K562 (cell line): ENCODE measurements around the gene SLC25A1. TPM values are rescaled to one million over a fixed set of nuclear protein-coding genes. Genes with fewer than 3 reads are reported as not detected.

Experiments used
- AFF4 ChIP-seq: sonication (generic); formaldehyde crosslinking; IDR thresholded peaks from 2 replicates; pipeline ENCODE4 v1.8.0; 2023; ENCODE audit warnings: mild to moderate bottlenecking, missing genetic modification reagents
- ATF7 ChIP-seq: fragments of 450-650 bp; IDR thresholded peaks from 2 replicates; pipeline ENCODE4 v1.7.1; 2014; ENCODE audit warnings: mild to moderate bottlenecking, moderate library complexity
- BACH1 ChIP-seq: fragments of 200-800 bp; sonication (Bioruptor generic); IDR thresholded peaks from 2 replicates; pipeline ENCODE4 v1.6.1; 2016; ENCODE audit warnings: missing genetic modification characterization, missing compliant biosample characterization
- CREM ChIP-seq: IDR thresholded peaks from 2 replicates; pipeline ENCODE4 v1.6.1; 2014; ENCODE audit warnings: antibody characterized with exemption, low read depth
- FIP1L1 ChIP-seq: fragments of 200-400 bp; formaldehyde crosslinking; IDR thresholded peaks from 2 replicates; pipeline ENCODE4 v1.6.1; 2018; ENCODE audit warnings: mild to moderate bottlenecking, low read depth, low read length; ENCODE audit not compliant: poor library complexity, severe bottlenecking
- FOS ChIP-seq: IDR thresholded peaks from 3 replicates; pipeline ENCODE4 v1.6.1; 2011; ENCODE audit not compliant: insufficient read length; ENCODE audit errors: extremely low read depth
- HEY1 ChIP-seq: fragments of 250-450 bp; sonication (Bioruptor Pico); IDR thresholded peaks from 2 replicates; pipeline ENCODE4 v1.5.0; 2020; ENCODE audit warnings: mild to moderate bottlenecking, moderate library complexity, borderline replicate concordance
- KDM4B ChIP-seq, 2 experiments: fragments of 450-650 bp in 1 of 2; sonication (generic) in 1 of 2; IDR thresholded peaks; 2 replicates each; pipeline ENCODE4 v1.6.1; 2016 to 2017; ENCODE audit warnings: borderline replicate concordance in 2 of 2, antibody characterized with exemption in 1 of 2, low read depth in 1 of 2, mild to moderate bottlenecking in 1 of 2
- MCM2 ChIP-seq: fragments of 450-650 bp; IDR thresholded peaks from 2 replicates; pipeline ENCODE4 v1.6.1; 2017; ENCODE audit warnings: low read depth, mild to moderate bottlenecking
- PHF21A ChIP-seq: fragments of 450-650 bp; IDR thresholded peaks from 2 replicates; pipeline ENCODE4 v1.6.1; 2017; ENCODE audit warnings: low read depth, borderline replicate concordance
- POLR3G ChIP-seq: IDR thresholded peaks from 2 replicates; pipeline ENCODE4 v1.6.1; 2011; ENCODE audit not compliant: insufficient read length, insufficient replicate concordance; ENCODE audit errors: extremely low read depth
- RFX1 ChIP-seq: fragments of 450-650 bp; IDR thresholded peaks from 2 replicates; pipeline ENCODE4 v1.6.1; 2016; ENCODE audit warnings: mild to moderate bottlenecking, moderate library complexity
- SETDB1 ChIP-seq: IDR thresholded peaks from one replicate; pipeline ENCODE4 v1.6.1; 2012; ENCODE audit warnings: low read length, control low read depth, inconsistent platforms
- SMAD2 ChIP-seq: fragments of 150-350 bp; IDR thresholded peaks from 2 replicates; pipeline ENCODE4 v1.6.1; 2014; ENCODE audit warnings: low read depth, mild to moderate bottlenecking, low read length
- SREBF1 ChIP-seq: fragments of 150-350 bp; IDR thresholded peaks from 2 replicates; pipeline ENCODE4 v1.6.1; 2014; ENCODE audit warnings: antibody characterized with exemption, low read depth, low read length, borderline replicate concordance
- THRB ChIP-seq: fragments of 450-650 bp; formaldehyde crosslinking; conservative IDR thresholded peaks from 2 replicates; pipeline ENCODE4 v1.4.0; 2022; ENCODE audit warnings: mild to moderate bottlenecking, missing genetic modification characterization
- YY1 ChIP-seq, 3 experiments: IDR thresholded peaks; 2 replicates each; pipeline ENCODE4 v1.6.1; 2011; ENCODE audit warnings: low read length in 2 of 3, mild to moderate bottlenecking in 2 of 3, moderate library complexity in 2 of 3, borderline replicate concordance in 1 of 3, control low read depth in 1 of 3, low read depth in 1 of 3; ENCODE audit not compliant: insufficient read depth in 3 of 3, insufficient replicate concordance in 2 of 3, control insufficient read depth in 1 of 3, insufficient read length in 1 of 3; ENCODE audit errors: extremely low read depth in 1 of 3
- ZKSCAN1 ChIP-seq: fragments of 150-350 bp; IDR thresholded peaks from 2 replicates; pipeline ENCODE4 v1.6.1; 2016; ENCODE audit warnings: low read depth, low read length
- ZNF184 ChIP-seq: sonication (generic); formaldehyde crosslinking; IDR thresholded peaks from 2 replicates; pipeline ENCODE4 v1.5.0; 2020; ENCODE audit warnings: missing genetic modification reagents
- ZNF212 ChIP-seq: fragments of 450-650 bp; formaldehyde crosslinking; IDR thresholded peaks from 2 replicates; pipeline ENCODE4 v1.4.0; 2020; ENCODE audit warnings: mild to moderate bottlenecking
- ZNF41 ChIP-seq: fragments of 250-450 bp; sonication (Bioruptor Pico); conservative IDR thresholded peaks from 2 replicates; pipeline ENCODE4 v1.4.0; 2020; ENCODE audit warnings: mild to moderate bottlenecking
- ZNF57 ChIP-seq: fragments of 450-650 bp; formaldehyde crosslinking; IDR thresholded peaks from 2 replicates; pipeline ENCODE4 v1.4.0; 2020; ENCODE audit warnings: mild to moderate bottlenecking, moderate library complexity
- ZNF695 ChIP-seq: fragments of 450-650 bp; formaldehyde crosslinking; IDR thresholded peaks from 2 replicates; pipeline ENCODE4 v1.4.0; 2020; ENCODE audit warnings: mild to moderate bottlenecking, moderate library complexity
- ZNF707 ChIP-seq: fragments of 250-450 bp; sonication (Bioruptor Pico); conservative IDR thresholded peaks from 2 replicates; pipeline ENCODE4 v1.8.0; 2022; ENCODE audit warnings: inconsistent platforms, mild to moderate bottlenecking, moderate library complexity
- polyA plus RNA-seq, 8 experiments: library from polyadenylated mRNA; depleted of rRNA in 4 of 8; stranded (reverse) in 5 of 8; unstranded in 3 of 8; fragments of >200 nt; fragmentation: Nextera tagmentation in 2 of 8; fragmentation: Illumina TruSeq in 1 of 8; extraction: Ambion mirVana in 2 of 8; extraction: Trizol in 1 of 8; gene quantifications; 2 replicates each; pipeline versions ENCODE4 v1.2.1 to v1.2.3, GENCODE V29; 2011 to 2014; ENCODE audit warnings: inconsistent platforms in 1 of 8, missing spikeins in 1 of 8
- total RNA-seq, 7 experiments: library from RNA; depleted of rRNA in 6 of 7; stranded (reverse); fragments of >200 nt in 6 of 7; fragmentation: Illumina TruSeq in 2 of 7; extraction: Trizol in 2 of 7; gene quantifications; 2 replicates each; pipeline versions ENCODE4 v1.2.1 to v1.2.3, GENCODE V29; 2011 to 2021; ENCODE audit warnings: low replicate concordance in 1 of 7

The SLC25A1 gene
- total and polyA plus RNA-seq, 9 of the 15 experiments (the other 6 are each of a cell fraction or from before 2014, with no cell fraction given): 11.0 to 408 (median 110) TPM

- TF ChIP-seq ZNF707 (CRISPR knock-in tag): 0 out of 2 replicates have a peak, but pooled peaks have one; percentile 6
- TF ChIP-seq CREM: no peak
- no peak for TF ChIP-seq SETDB1
- 0 out of 2 replicates have a peak, but pooled peaks have one; percentile 64 for TF ChIP-seq ZNF212 (CRISPR knock-in tag)
- no peak for TF ChIP-seq AFF4 (CRISPR knock-in tag)
- no peak for TF ChIP-seq BACH1
- no peak for TF ChIP-seq FIP1L1
- no peak for TF ChIP-seq POLR3G
- TF ChIP-seq ZNF41: no peak
- peak; percentile 54; the same call in 1 of the 2 replicates for TF ChIP-seq ZNF57
- no peak for TF ChIP-seq RFX1
- TF ChIP-seq ATF7: no peak
- TF ChIP-seq ZNF184 (CRISPR knock-in tag): no peak
- no peak for TF ChIP-seq SMAD2
- TF ChIP-seq MCM2: no peak
- TF ChIP-seq ZKSCAN1: no peak
- no peak for TF ChIP-seq FOS
- TF ChIP-seq HEY1 (CRISPR knock-in tag): no peak
- TF ChIP-seq ZNF695 (CRISPR knock-in tag): peak; percentile 4; the same call in 1 of the 2 replicates
- no peak for TF ChIP-seq PHF21A
- TF ChIP-seq SREBF1: no peak
- no peak for TF ChIP-seq KDM4B (IDR thresholded peaks at IDR 0.05; ENCODE audit: borderline replicate concordance in 2 of 2, low read depth in 1 of 2)
- no peak for TF ChIP-seq YY1 (IDR thresholded peaks at IDR 0.05; ENCODE audit: borderline replicate concordance in 1 of 3, control insufficient read depth in 1 of 3, extremely low read depth in 1 of 3, insufficient read depth in 3 of 3, insufficient read length in 1 of 3, insufficient replicate concordance in 2 of 3, low read depth in 1 of 3, low read length in 2 of 3)
- peak; percentile 53 for TF ChIP-seq THRB (CRISPR knock-in tag)
Measured at GRCh38 chr22:19174106-19175025, 4.2 kb downstream of the SLC25A1 start (continued).
